GM19240 (cell line): ENCODE data around the gene CLK1.

ENCODE experiments used
- DNase-seq: peaks from one replicate; pipeline ENCODE4 v3.0.0; 2011; ENCODE audit warnings: low spot score; ENCODE audit not compliant: insufficient read length

Gene CLK1

DNA sequence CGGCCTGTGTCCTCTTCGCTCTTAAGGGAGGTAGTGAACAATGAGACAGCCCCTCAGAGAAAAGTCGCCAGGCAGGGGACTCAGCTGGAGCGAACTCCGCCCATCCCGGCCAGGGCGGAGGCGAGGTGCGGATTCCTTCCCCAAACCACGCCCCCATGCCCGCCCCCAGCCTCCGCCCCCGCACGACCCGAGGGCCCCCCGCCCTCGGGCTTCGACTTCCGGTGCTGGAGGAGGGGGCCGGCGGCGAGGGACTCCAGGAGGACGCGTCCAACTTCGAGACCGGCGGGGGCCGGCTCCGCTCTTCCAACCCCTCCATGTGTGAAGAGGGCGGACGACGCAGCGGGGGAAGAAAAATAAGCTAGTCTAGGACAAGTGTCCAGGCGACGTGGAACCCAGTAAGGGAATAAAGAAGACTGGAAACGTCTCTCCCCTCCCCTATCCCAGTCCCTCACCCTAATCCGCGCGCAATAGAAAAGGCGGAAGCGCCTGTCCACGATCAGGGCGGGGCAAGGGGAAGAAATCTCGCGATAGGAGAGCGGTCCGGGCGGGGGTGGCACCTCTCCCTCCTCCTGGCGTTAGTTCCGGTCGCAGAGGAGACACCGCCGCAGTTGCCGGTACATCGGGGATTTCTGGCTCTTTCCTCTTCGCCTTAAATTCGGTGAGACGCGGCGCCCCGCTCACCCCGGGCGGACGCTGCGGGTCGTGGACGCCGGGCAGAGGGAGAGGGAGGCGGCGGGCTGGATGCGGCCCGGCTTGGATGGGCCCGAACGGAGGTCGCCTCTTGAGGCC lies 52.9 kb downstream of the CLK1 start, which contains the start of gene BZW1:
Gene BZW1 (plus strand): TSS at position 578 of the 789 bp plus-strand sequence. CDS start 1,308 bp downstream, outside the sequence.
- DNase-seq: peak; percentile 86

- DNase-seq: no peak
Measured at GRCh38 chr2:200810998-200811332, 53.5 kb downstream of the CLK1 start.

DNA sequence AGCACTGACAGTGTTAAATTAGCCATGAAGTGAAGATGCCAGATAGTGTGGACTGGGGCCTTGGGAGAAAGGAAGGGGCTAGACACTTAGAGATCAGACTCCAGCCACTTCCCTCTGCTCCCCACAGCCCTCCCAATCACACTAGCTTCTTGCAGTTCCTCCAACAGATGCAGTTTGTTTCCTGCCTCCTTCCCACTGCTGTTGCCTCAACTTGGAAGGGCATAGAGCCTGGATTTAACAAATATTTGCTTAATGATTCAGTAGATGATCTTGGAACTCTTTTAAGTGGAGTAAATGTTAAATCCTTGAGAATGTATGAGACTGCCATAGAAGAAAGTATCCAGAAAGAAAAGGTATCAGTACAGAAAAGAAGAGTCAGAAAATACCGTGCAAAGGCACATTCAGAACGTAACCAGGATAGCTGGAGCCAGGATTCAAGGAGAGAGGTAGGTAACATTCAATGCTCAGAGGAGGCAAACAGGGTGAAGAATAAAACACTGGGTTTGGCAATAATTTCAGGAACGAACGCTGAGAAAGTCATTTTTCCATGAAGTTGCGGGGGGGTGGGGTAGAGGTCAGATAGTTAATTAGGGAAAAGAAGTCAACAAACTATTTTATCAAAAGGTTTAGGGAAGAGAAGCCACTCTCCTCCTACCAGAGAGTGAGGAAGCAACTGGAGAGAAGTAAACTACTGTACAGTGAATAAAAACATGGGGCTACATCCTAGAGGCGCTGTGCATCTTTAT lies 54.0 kb downstream of the CLK1 start:
- no peak for DNase-seq

- DNase-seq: no peak
Measured at GRCh38 chr2:200809506-200810251, 54.8 kb downstream of the CLK1 start.
